A204.1 (cell line): ENCODE results near the gene TSTD2.
"Not testable (repeated sequence)": the region's sequence is repeated elsewhere in the genome, so short reads cannot be mapped to it uniquely, and the experiment has no call there.

ENCODE experiments used
- FAIRE-seq: peaks from 2 replicates; lab custom pipeline; 2012; peaks lifted over from hg19 to GRCh38; lab: Jason Lieb, UNC

Gene TSTD2

DNA sequence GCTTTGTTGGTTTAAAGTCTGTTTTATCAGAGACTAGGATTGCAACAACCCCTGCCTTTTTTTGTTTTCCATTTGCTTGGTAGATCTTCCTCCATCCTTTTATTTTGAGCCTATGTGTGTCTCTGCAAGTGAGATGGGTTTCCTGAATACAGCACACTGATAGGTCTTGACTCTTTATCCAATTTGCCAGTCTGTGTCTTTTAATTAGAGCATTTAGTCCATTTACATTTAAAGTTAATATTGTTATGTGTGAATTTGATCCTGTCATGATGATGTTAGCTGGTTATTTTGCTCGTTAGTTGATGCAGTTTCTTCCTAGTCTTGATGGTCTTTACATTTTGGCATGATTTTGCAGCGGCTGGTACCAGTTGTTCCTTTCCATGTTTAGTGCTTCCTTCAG, 48.4 kb downstream of the TSTD2 start:
- not testable (repeated sequence) for FAIRE-seq

DNA sequence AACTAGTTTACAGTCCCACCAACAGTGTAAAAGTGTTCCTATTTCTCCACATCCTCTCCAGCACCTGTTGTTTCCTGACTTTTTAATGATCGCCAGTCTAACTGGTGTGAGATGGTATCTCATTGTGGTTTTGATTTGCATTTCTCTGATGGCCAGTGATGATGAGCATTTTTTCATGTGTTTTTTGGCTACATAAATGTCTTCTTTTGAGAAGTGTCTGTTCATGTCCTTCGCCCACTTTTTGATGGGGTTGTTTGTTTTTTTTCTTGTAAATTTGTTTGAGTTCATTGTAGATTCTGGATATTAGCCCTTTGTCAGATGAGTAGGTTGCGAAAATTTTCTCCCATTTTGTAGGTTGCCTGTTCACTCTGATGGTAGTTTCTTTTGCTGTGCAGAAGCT, 51.6 kb downstream of the TSTD2 start:
- not testable (repeated sequence) for FAIRE-seq

DNA sequence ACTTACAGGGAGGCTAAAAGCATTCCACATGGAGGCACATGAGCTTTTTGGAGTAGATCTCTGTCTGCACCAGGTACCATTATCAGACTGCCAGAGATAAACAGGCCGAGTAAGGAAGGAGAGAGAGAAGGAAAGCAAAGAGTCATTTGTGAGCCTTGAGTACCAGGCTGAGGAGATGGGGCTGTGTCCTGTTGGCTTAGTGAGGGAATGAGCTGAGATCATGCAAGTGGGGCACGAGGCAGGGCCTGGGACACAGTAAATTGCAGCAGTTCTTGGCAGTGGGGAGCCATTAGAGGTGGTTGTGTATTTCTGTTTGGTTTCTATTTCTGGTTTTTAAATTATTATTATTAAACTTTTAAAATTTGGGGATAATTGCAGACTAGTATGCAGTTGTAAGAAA, 53.3 kb downstream of the TSTD2 start:
- no peak for FAIRE-seq

DNA sequence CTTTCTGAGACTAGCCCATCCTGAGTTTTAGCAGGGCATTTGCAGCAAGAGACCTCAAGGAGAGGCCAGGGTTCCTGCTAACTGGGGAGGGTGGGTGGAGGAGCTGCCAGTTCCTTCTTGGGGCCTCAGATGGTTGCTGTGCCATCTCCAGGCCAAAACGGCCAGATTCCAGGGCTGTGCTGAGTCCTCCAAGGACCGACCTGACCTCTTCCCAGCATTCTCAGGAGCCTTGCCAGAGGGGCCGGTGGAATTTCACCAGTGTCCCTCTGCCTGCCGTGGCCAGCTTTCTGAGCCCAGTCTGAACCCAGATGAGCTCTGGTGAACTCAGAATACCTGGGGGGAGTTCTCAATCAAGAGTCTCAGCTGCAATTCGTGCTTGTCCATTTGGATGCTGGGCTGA, 54.3 kb downstream of the TSTD2 start:
- no peak for FAIRE-seq

DNA sequence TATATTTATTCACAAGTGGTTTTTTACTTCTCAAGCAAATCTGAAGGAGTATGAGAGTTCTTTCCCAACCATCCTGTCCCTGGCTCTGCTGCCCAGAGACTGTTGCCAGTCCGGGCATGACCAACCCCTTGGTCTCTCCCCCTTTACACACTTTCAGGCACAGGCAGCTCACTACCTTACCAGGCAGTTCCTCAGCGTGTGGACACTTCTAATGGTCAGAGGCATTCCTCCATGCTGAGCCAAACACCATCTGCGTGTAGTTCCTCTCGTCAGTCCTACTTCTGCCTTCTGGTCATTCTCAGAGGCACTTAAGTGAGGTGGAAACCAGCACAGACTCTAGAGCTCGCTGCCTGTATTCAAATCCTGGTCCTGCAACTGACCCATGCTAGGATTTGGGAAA, 56.1 kb downstream of the TSTD2 start:
- FAIRE-seq, result no peak

DNA sequence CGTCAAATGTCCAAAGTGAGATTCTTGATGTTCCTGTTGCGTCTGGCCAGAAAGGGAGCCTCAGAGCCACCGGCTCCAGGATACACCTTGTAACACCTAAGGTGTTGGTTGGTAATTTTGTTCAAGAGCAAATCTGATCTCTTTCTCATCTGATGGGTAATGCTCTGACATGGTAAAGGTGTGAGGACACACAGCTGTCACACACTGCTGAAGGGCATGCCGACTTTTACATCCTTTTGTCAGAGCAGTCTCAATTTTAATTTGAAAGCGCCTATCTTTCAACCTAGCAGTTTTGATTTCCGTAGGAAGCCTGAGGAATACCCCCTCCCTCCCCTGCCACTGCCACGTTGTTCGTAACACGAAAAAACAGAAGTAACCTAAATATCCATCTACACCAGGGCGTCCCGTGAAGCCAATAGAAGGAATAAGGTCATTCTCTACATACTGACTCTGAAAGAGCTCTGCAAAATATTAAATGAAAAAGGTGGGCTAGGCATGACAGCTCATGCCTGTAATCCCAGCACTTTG, 57.4 kb downstream of the TSTD2 start:
- FAIRE-seq, result no peak

DNA sequence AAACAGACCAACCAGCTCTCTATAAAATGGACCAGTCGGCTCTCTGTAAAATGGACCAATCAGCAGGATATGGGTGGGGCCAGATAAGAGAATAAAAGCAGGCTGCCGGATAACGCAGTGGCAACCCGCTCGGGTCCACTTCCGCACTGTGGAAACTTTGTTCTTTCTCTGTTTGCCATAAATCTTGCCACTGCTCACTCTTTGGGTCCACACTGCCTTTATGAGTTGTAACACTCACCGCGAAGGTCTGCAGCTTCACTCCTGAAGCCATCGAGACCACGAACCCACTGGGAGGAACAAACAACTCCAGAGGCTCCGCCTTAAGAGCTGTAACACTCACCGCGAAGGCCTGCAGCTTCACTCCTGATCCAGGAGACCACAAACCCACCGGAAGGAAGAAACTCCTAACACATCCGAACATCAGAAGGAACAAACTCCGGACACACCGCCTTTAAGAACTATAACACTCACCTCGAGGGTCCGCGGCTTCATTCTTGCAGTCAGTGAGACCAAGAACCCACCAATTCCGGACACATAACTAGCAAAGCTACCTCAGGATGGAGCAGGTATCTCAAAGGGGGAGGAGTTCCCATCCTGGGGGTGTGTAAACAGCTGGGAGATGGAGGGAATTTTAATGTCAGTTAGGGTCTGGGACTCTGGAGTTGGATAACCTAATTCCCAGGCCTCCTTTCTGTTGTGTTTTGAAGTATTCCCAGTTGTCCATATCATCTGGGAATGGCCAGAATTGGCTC, 58.1 kb downstream of the TSTD2 start:
- not testable (repeated sequence) for FAIRE-seq

DNA sequence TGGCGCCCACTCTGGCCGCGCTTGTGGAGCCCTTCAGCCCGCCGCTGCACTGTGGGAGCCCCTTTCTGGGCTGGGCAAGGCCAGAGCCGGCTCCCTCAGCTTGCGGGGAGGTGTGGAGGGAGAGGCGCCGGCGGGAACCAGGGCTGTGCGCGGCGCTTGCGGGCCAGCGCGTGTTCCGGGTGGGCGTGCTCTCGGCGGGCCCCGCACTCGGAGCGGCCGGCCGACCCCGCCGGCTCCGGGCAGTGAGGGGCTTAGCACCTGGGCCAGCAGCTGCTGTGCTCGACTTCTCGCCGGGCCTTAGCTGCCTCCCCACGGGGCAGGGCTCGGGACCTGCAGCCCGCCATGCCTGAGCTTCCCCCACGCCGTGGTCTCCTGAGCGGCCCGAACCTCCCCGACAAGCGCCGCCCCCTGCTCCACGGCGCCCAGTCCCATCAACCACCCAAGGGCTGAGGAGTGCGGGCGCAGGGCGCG, 59.0 kb downstream of the TSTD2 start:
- not testable (repeated sequence) for FAIRE-seq

DNA sequence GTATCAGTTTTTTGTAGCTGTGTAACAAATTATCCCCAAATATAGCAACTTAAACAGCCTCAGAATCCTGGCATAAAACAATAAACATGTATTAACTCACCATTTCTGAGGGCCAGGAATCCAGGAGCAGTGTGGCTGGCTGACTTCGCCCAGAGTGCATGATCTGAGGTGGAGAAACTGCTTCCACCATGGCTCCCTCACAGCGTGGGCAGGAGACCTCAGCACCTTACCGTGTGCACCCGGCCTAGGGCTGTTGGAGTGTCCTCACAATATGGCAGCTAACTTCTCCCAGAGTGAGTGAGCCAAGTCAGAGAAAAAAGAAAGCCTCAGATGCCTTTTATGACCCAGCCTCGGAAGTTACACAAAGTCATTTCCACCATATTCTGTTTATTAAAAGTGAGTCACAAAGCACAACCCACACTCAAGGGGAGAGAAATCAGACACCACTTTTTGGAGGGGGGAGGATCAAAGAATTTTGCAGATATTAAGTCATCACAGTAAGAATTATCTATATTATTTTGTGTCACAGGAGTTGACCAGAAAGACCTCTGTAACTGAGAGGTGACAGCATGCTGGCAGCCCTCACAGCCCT, 59.6 kb downstream of the TSTD2 start:
- FAIRE-seq, result no peak

DNA sequence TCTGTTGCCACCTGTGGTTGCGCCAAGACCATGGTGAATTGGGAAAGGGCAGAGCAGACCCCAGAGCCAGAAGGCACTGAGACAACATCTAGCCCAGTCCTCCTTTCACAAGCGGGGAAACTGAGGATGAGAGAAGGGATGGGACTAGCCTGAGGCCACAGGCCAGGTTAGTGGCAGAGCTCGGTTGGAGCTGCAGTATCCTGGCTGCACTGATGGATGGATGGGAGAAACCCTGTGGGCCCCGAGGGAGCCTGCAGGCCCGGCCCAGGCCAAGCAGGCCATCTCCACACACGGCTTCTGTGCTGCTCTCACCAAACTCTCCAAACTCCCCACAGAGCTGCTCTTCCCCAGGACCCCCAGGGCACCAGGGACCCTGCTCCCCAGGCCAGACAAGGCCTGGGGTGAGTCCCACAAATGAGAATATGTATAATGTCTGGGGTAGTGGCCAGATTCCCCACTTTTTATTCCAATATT, 60.2 kb downstream of the TSTD2 start:
- FAIRE-seq, result no peak

DNA sequence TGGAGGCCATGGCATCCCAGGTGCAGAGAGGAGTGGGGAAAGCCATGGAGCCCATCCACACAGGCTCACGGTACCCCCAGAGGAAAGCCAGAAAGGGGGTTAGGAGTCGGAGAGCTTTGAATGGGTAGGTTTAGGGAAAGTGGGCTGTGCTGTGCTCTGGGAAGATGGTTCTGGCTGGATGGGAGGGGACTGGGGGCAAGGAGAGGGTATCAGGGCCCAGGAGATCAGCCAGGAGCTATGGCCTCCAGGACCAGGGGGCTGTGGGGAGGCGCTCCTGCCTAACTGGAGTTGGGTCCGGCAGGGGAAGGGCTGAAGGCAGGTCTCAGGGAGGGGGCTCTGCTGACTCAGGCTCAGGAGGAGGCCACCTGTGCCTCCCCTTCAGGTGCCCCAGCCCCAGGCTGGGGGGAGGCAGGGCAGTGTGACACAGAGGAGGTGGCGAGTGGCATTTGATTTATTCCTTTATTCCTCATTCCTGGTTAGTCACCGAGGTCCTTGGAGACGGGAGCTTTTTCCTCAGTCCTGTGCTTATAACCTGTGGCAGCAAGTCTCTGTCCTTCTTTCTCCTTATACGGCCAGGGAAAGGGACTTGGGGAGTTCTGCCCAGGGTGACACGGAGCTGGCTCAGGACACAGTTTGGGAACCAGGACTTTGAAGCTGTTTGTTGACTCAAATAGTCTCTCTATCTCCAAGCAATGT, 60.8 kb downstream of the TSTD2 start:
- no peak for FAIRE-seq

DNA sequence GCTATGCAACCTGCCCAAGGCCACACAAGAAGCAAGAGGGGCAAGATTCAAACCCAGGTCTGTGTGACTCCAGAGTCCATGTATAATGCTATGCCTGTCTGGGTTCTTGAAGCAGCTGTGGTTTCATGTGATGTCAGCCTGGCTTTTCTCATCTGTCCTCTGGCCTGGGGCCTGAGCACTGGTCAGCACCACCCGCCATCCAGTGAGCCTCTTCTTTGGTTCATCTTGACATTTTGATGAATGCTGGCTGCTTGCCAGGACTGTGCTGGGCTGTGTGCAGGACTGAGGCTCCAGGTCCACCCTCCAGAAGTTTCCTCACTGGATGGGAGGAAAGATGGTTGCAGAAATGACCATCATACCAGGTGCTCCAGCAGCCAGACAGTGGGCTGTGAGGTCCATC, 61.5 kb downstream of the TSTD2 start:
- no peak for FAIRE-seq

DNA sequence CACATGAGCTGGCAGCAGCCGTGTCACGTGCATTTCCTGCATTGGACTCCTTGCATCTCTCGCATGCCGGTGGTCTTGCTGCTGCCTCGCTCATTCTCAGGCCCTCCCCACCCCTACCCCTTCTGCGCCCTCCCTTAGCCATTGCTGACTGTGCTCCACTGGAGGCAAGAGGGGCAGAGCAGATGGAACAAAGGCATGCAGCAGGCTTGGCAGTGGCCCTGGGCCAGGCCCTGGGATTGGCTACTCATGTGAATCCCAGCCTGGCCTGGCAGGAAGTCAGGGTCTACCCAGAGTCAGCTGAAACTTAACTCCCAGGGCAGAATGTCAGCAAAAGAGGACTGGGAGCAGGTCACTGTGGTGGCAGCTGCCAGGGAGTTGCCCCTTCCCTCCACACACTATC, 62.3 kb downstream of the TSTD2 start:
- no peak for FAIRE-seq

DNA sequence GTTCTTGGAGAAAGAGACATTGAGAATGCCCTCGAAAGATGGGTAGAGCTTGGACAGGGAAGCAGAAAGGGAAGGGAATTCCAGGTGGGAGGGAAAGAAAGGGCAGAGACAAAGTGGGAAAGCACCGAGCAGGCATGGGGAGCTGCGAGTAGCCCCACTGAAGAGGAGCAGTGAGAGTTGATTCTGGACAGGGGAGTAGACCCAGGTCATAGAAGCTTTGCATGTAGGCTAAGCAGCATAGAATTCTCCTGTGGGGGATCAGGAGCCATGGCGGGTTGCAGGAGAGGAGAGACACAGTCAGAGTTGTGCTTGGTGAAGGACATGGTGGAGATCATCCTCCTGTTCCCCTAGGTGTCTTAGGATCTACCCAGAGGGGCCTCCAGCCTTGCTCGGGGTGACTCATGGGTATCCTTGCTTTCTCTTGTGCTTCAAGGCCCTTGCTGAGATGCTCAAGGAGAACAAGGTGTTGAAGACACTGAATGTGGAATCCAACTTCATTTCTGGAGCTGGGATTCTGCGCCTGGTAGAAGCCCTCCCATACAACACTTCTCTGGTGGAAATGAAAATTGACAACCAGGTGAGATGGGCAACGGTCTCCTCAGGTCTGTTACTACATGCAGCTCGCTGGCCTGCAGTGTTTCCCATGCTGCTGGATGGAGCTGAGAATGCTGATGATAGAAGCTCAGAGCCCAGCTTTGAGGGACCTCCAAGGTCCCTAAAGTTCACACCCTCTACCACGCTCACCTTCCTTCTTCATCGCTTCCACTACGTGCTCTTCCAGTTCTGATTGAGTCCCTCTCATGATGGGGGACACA, 64.5 kb downstream of the TSTD2 start:
- FAIRE-seq, result no peak

DNA sequence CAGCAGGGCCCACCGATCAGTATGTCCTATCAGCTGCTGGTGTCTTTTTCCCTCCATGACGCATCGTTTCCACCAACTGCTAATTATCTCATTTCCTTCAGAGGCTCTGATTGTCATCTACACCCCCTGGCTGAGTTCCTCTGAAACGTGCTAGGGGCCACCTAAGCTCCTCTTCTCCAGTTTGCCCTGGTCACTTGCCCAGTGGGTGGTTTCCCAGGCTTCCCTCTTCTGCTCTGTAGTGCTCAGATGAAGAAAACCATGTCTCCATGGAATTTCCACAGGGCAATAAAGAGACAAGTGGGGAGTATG, 65.3 kb downstream of the TSTD2 start:
- no peak for FAIRE-seq

DNA sequence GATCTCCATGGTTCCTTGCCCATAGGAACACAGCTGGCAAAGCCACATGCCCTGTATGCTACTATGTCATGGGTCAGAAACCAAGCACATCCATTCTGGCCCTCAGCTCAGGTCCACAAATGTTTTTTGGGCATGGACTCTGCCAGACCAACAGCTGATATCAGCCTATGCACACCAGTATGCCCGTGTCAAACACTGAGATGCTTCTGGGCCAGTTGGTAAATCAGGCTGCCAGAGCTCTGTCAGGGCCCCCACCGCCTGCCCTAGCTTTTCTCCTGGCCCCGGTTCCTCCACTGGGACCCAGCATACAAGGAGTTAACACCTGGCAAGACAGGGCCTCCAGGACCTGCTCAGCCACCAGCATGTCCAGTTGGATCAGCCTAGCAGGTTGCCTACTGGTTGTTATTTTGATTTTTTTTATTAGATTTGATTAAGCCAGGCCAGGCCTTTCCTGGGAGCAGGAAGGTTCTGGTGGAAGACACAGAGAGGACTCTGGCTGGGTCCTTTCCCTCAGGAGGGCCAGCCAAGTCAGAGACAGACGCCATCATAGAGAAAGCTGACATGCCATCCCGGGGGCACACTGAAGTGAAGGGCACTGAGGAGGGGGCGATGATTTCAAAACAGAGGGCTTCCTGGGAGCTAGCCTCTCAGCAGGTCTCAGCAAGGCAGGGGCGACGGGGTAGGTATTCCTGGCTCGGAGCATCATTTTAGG, 65.8 kb downstream of the TSTD2 start:
- FAIRE-seq, result no peak

DNA sequence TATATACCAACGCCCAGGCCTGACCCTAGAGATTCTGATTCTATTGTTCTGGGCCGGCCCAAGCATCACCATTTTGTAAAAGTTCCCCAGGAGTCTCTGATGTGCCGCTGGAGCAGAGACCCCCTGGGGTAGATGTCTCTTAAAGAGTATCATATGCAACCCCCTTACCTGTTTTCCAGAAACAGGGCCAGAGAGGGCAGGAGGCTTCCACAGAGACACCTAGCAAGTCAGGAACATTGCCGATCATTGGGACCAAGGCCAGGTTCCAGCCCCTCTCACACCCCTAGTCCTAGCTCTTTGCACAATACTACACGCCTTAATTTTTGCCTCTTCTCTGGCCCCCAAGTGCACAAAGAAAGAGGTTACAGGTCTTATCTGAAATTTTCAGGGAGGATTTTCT, 67.9 kb downstream of the TSTD2 start:
- no peak for FAIRE-seq

DNA sequence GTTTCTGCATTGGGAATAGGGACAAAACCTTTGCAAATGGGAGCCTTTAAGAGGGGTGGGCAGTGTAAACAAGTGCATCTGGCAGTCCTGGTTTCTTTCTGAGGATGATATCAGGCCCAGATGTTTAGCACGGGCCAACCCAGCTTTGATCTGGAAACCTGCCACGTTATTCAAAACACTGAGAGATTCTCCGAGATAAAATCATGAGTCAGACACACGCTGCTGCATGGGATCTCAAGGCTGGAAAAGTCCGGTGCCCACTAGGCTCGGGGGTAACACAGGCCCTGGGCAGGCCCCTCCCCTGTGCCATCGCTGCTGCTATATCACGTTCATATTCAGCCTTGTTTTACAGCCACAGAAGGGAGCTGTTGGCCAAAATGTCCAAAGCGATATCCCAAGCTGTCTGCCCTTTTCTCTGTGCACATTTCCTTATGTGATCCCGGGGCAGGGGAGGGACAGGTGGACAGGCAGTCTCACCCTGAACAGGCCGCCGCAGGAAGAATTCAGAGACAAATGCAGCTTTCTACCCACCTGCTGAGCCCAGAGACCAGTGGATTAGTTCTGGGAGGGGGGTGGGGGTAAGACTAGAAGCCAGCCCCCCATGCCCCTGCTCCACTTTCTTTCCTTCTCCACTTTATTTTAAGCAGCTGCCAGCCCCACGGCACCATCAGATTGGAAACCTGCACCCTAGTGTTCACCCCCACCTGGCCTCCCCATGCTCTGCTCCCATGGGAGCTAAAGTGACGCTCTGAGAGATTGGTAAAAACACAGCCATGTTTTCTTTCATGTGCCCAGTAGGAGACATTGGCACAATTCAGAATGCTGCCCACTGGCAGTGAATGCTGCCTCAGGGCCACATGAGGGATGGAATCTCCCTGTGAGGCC, 68.6 kb downstream of the TSTD2 start:
- FAIRE-seq, result no peak

DNA sequence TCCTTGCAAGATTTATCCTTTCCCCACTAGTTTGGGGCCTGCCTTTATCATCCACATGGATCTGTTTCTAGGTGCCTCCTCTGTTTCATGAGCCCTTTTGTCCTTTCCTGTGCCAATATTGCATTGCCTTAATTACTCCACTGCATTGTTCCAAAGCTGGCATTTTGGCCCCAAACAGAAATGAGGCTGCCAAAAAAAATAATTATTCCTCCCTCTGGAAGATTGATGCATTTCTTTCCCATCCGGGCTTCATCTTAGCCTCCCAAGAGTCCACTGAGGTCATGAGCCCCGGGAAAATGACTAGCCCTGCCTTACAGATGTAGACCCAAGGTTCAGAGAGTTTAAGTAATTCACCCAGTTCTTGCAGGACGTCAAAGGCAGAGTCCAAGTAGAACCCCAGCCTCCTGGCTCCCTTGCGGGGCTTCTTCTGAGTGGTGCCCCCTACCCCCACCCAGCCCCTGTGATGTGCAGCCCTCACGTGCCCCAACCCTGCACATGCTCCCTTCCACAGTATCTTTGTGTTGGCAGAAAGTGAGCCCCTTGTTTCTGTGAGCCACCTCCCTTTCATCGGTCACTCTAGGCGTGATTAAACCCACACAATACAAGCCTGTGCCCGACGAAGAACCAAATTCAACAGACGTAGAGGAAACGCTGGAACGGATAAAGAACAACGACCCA, 69.6 kb downstream of the TSTD2 start:
- FAIRE-seq, result no peak

DNA sequence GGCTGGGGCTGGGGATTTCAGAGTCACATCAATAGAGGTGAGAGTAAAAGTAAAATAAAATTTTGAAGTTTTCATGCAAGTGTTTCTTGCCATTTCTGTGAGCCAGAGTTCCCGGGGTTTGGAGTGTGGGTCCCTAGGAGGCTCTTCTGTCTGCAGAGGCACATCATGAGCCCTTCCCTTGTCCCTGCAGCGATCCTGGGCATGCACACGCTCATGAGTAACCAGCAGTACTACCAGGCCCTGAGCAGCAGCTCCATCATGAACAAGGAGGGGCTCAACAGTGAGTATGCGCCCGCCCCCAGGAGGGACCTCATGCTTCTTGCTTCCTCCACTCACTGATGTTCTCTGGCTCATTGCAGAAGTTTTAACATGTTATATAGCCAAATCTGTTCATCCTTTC, 70.6 kb downstream of the TSTD2 start:
- FAIRE-seq, result no peak
